Ishikawa (cell line): ENCODE data around the gene MICU2.

ENCODE experiments used
- CEBPB ChIP-seq: IDR thresholded peaks from 2 replicates; pipeline ENCODE4 v1.6.1; 2012
- CREB1 ChIP-seq: IDR thresholded peaks from 2 replicates; pipeline ENCODE4 v1.6.1; 2012; ENCODE audit warnings: low read depth
- EGR1 ChIP-seq: IDR thresholded peaks from 2 replicates; pipeline ENCODE4 v1.6.1; 2012
- EP300 ChIP-seq: IDR thresholded peaks from 2 replicates; pipeline ENCODE4 v1.6.1; 2012; ENCODE audit warnings: borderline replicate concordance
- FOXM1 ChIP-seq: IDR thresholded peaks from 2 replicates; pipeline ENCODE4 v1.6.1; 2012; ENCODE audit warnings: low read depth, borderline replicate concordance
- NFIC ChIP-seq: IDR thresholded peaks from 2 replicates; pipeline ENCODE4 v1.6.1; 2012
- RAD21 ChIP-seq: IDR thresholded peaks from 2 replicates; pipeline ENCODE4 v1.6.1; 2012; ENCODE audit warnings: low read depth
- TAF1 ChIP-seq: IDR thresholded peaks from 2 replicates; pipeline ENCODE4 v1.6.1; 2012; ENCODE audit warnings: low read depth, mild to moderate bottlenecking
- TCF12 ChIP-seq: IDR thresholded peaks from 2 replicates; pipeline ENCODE4 v1.6.1; 2012; ENCODE audit warnings: low read depth
- TEAD4 ChIP-seq: IDR thresholded peaks from 2 replicates; pipeline ENCODE4 v1.6.1; 2012
- YY1 ChIP-seq: IDR thresholded peaks from 2 replicates; pipeline ENCODE4 v1.6.1; 2012; ENCODE audit warnings: low read depth
- ZBTB7A ChIP-seq: IDR thresholded peaks from 2 replicates; pipeline ENCODE4 v1.6.1; 2012; ENCODE audit warnings: low read depth
- TF ChIP-seq, protein P1 (sequence below): IDR thresholded peaks from 2 replicates; pipeline ENCODE4 v1.6.1; 2012
- TF ChIP-seq, protein P2 (sequence below): IDR thresholded peaks from 2 replicates; pipeline ENCODE4 v1.6.1; 2012
- TF ChIP-seq, protein P3 (sequence below): IDR thresholded peaks from 2 replicates; pipeline ENCODE4 v1.6.1; 2012; ENCODE audit warnings: low read depth, mild to moderate bottlenecking

The MICU2 gene

DNA sequence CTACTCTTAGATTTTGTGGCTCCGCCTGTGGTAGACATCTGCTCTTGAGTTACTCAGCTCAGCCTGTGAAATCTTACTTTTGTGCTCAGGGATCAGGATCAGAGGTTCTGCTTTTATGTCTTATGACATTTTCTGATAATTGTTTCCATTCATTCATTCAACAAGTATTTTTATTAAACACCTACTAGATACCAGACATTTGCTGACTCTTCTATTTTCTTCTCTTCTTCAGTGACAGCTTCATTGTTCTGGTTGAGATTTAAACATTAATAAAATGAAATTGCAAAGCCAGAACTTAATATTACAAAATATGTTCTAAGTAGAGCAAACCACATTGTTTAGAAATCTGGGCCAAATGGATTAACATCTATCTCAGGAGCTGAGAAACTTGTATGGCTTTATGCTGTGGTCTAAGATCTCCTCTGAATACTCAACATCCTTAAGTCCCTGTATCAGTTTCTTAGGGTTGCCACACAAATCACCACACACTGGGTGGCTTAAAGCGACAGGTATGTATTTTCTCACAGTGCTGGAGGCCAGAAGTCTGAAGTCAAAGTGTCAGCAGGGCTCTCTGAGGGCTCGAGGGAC, 15.8 kb upstream of the MICU2 start:
- TF ChIP-seq, protein P1, sequence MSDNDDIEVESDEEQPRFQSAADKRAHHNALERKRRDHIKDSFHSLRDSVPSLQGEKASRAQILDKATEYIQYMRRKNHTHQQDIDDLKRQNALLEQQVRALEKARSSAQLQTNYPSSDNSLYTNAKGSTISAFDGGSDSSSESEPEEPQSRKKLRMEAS: no peak
- TF ChIP-seq YY1: no peak
- no peak for TF ChIP-seq TEAD4
- TF ChIP-seq, protein P2, sequence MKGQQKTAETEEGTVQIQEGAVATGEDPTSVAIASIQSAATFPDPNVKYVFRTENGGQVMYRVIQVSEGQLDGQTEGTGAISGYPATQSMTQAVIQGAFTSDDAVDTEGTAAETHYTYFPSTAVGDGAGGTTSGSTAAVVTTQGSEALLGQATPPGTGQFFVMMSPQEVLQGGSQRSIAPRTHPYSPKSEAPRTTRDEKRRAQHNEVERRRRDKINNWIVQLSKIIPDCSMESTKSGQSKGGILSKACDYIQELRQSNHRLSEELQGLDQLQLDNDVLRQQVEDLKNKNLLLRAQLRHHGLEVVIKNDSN: no peak
- no peak for TF ChIP-seq EGR1
- TF ChIP-seq EP300: no peak
- TF ChIP-seq CREB1: no peak
- no peak for TF ChIP-seq NFIC
- TF ChIP-seq TCF12: no peak

DNA sequence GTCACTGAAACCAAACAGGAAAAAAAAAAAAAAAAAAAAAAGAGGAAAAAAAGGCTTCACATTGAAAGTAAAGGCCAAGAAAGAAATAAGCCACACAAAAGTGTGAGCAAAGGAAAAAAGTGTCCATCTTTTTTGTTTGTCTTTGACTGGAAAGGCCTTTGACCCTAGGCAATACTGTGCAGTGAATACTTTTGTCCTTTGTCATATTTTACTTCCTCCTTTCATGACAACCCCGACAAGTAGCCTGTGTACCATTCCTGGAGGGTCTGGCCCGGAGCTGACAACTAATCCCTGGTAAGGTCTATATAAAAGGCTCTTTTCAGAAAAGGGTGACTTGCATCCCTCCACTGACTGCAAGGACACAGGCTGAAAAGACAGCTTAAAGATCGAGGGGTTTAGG, 12.9 kb upstream of the MICU2 start:
- TF ChIP-seq TAF1 (no peak), YY1 (no peak), FOXM1 (no peak), ZBTB7A (no peak), CEBPB (no peak), TEAD4 (no peak), TCF12 (no peak), EP300 (no peak), CREB1 (no peak), NFIC (no peak), EGR1 (no peak), RAD21 (no peak)
- TF ChIP-seq, protein P3, sequence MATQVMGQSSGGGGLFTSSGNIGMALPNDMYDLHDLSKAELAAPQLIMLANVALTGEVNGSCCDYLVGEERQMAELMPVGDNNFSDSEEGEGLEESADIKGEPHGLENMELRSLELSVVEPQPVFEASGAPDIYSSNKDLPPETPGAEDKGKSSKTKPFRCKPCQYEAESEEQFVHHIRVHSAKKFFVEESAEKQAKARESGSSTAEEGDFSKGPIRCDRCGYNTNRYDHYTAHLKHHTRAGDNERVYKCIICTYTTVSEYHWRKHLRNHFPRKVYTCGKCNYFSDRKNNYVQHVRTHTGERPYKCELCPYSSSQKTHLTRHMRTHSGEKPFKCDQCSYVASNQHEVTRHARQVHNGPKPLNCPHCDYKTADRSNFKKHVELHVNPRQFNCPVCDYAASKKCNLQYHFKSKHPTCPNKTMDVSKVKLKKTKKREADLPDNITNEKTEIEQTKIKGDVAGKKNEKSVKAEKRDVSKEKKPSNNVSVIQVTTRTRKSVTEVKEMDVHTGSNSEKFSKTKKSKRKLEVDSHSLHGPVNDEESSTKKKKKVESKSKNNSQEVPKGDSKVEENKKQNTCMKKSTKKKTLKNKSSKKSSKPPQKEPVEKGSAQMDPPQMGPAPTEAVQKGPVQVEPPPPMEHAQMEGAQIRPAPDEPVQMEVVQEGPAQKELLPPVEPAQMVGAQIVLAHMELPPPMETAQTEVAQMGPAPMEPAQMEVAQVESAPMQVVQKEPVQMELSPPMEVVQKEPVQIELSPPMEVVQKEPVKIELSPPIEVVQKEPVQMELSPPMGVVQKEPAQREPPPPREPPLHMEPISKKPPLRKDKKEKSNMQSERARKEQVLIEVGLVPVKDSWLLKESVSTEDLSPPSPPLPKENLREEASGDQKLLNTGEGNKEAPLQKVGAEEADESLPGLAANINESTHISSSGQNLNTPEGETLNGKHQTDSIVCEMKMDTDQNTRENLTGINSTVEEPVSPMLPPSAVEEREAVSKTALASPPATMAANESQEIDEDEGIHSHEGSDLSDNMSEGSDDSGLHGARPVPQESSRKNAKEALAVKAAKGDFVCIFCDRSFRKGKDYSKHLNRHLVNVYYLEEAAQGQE: no peak
- TF ChIP-seq, protein P2: no peak
- TF ChIP-seq, protein P1: no peak

DNA sequence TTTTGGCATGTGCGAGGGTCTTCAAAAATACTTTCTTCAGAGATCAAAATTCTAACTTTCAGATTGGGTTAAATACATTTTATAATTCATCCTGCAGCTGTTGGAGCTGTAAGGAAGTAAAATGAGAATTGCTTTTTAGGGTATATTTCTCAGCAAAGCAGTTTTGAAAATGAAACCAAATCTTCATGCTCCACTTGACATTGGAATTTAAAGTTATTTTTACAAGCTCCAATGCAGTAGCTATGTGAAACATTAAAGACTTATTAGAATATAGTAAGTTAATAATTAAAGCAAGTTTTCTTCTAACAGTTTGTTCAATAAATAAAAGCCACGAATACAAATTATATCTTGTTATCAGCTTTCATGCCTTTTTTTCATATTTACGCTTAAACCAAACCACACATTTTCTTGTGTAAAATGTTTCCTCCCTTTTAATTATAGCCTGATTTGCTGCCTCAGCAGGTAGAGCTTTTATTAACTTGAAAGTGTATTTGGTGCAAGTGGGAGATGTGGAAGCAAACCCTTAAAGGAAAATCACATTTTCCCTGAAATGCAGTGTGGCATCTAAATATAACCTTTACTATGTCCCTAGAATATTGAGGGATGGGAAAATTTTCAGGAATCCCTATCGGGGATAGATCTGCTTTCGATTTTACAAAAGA, 12.4 kb upstream of the MICU2 start:
- TF ChIP-seq RAD21: no peak

DNA sequence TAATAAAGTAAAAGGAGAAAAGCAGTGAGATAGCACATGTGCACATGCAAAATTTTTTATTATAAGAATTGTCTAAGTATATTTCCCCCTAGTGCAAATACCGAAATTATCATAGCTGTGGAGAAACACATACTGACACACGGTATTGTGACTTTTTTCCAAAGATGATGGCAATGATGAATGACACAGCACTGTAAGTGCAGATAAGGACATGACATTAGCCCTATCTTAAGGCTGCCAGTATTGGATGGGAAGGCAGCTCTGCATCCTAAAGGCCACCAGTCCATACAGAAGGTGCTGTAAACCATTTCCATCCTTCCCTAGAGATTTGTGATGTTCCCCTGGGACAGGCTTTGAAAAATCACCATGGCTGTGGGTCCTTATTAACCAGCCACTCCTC, 11.5 kb upstream of the MICU2 start:
- TF ChIP-seq FOXM1 (no peak), CEBPB (no peak), TAF1 (no peak), CREB1 (no peak), EGR1 (no peak), ZBTB7A (no peak), TCF12 (no peak), TEAD4 (no peak), YY1 (no peak), NFIC (no peak), RAD21 (no peak), EP300 (no peak)
- TF ChIP-seq, protein P3: no peak
- TF ChIP-seq, protein P2: no peak
- TF ChIP-seq, protein P1: no peak

DNA sequence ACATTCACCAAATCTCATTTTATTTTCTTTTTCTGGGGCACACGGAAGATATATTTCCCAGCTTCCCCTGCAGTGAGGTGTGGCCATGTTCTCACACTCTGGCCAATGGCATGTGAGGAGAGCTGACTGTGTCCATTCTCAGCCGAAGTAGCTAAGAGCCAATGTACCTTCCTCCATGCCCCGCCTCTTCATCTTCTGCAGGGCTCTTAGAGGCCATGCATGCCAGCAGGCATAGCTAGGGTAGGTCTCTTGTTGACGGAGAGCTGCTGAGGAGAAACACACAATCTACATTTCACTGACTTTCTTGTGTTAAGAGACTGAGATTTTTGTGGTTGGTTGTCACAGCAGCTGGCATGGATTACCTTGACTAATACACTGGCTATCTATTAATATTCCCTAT, 9.8 kb upstream of the MICU2 start:
- TF ChIP-seq, protein P1: no peak
- no peak for TF ChIP-seq CREB1
- TF ChIP-seq ZBTB7A: no peak
- TF ChIP-seq, protein P3: no peak
- no peak for TF ChIP-seq EGR1
